RPMI7951 (cell line): ENCODE measurements around the gene SCAF4. TPM values are rescaled to one million over a fixed set of nuclear protein-coding genes. Genes with fewer than 3 reads are reported as not detected.
"Not testable (repeated sequence)": the region's sequence is repeated elsewhere in the genome, so short reads cannot be mapped to it uniquely, and the experiment has no call there.

Source experiments
- DNase-seq: peaks from one replicate; pipeline ENCODE4 v3.0.0-alpha.2; 2012; ENCODE audit warnings: low read depth
- total RNA-seq: library from RNA; depleted of rRNA; stranded (reverse); fragments of >200 nt; shearing (Covaris generic); gene quantifications from 2 replicates; pipeline ENCODE4 v1.2.3, GENCODE V29; 2014; rRNA removed

The SCAF4 gene
- 4.3 and 4.9 TPM in 2 replicates for total RNA-seq

GRCh38 chr21:31731857-31732596, at the start of gene SCAF4:
TSS of gene SCAF4 (minus strand) at chr21:31732118. CDS start at chr21:31731692, 426 bp downstream.
- peak; percentile 88 for DNase-seq

- DNase-seq: no peak
These were observed 49.0 kb upstream of the SCAF4 start for GRCh38 chr21:31780944-31781343.

- DNase-seq: peak; percentile 10
These were observed 46.6 kb upstream of the SCAF4 start for GRCh38 chr21:31778546-31778945.

- no peak for DNase-seq
These were observed 45.9 kb upstream of the SCAF4 start for GRCh38 chr21:31777857-31778256.

- no peak for DNase-seq
These were observed 42.1 kb upstream of the SCAF4 start for GRCh38 chr21:31774031-31774430.

GRCh38 chr21:31772674-31773555, 41.0 kb upstream of the SCAF4 start:
- no peak for DNase-seq

- DNase-seq: no peak
These were observed 39.8 kb upstream of the SCAF4 start for GRCh38 chr21:31771685-31772084.

GRCh38 chr21:31768710-31769109, 36.8 kb upstream of the SCAF4 start:
- DNase-seq: no peak

GRCh38 chr21:31766899-31767298, 35.0 kb upstream of the SCAF4 start:
- DNase-seq: no peak

- not testable (repeated sequence) for DNase-seq
These were observed 33.9 kb upstream of the SCAF4 start for GRCh38 chr21:31765850-31766249.

- no peak for DNase-seq
These were observed 29.0 kb upstream of the SCAF4 start for GRCh38 chr21:31760931-31761330.

GRCh38 chr21:31756787-31757186, 24.9 kb upstream of the SCAF4 start:
- DNase-seq: no peak

GRCh38 chr21:31755027-31755426, 23.1 kb upstream of the SCAF4 start:
- no peak for DNase-seq

- DNase-seq: no peak
These were observed 22.7 kb upstream of the SCAF4 start for GRCh38 chr21:31754708-31754960.

- DNase-seq: no peak
These were observed 22.2 kb upstream of the SCAF4 start for GRCh38 chr21:31753949-31754707.

GRCh38 chr21:31752967-31753366, 21.0 kb upstream of the SCAF4 start:
- DNase-seq: no peak

GRCh38 chr21:31752352-31752751, 20.4 kb upstream of the SCAF4 start:
- no peak for DNase-seq

GRCh38 chr21:31750843-31751242, 18.9 kb upstream of the SCAF4 start:
- peak; percentile 17 for DNase-seq

- no peak for DNase-seq
These were observed 12.4 kb upstream of the SCAF4 start for GRCh38 chr21:31744182-31744800.

- no peak for DNase-seq
These were observed 11.8 kb upstream of the SCAF4 start for GRCh38 chr21:31743712-31744111.

GRCh38 chr21:31741116-31741515, 9.2 kb upstream of the SCAF4 start:
- DNase-seq: no peak
